SKM-1 (cell line): ENCODE measurements around the gene FRS2.
"Not testable (repeated sequence)": the region's sequence is repeated elsewhere in the genome, so short reads cannot be mapped to it uniquely, and the experiment has no call there.

Source experiments
- DNase-seq: peaks from one replicate; lab custom pipeline; 2025; ENCODE audit not compliant: unreplicated experiment; lab: John Stamatoyannopoulos, UW

The FRS2 gene, protein sequence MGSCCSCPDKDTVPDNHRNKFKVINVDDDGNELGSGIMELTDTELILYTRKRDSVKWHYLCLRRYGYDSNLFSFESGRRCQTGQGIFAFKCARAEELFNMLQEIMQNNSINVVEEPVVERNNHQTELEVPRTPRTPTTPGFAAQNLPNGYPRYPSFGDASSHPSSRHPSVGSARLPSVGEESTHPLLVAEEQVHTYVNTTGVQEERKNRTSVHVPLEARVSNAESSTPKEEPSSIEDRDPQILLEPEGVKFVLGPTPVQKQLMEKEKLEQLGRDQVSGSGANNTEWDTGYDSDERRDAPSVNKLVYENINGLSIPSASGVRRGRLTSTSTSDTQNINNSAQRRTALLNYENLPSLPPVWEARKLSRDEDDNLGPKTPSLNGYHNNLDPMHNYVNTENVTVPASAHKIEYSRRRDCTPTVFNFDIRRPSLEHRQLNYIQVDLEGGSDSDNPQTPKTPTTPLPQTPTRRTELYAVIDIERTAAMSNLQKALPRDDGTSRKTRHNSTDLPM

DNA sequence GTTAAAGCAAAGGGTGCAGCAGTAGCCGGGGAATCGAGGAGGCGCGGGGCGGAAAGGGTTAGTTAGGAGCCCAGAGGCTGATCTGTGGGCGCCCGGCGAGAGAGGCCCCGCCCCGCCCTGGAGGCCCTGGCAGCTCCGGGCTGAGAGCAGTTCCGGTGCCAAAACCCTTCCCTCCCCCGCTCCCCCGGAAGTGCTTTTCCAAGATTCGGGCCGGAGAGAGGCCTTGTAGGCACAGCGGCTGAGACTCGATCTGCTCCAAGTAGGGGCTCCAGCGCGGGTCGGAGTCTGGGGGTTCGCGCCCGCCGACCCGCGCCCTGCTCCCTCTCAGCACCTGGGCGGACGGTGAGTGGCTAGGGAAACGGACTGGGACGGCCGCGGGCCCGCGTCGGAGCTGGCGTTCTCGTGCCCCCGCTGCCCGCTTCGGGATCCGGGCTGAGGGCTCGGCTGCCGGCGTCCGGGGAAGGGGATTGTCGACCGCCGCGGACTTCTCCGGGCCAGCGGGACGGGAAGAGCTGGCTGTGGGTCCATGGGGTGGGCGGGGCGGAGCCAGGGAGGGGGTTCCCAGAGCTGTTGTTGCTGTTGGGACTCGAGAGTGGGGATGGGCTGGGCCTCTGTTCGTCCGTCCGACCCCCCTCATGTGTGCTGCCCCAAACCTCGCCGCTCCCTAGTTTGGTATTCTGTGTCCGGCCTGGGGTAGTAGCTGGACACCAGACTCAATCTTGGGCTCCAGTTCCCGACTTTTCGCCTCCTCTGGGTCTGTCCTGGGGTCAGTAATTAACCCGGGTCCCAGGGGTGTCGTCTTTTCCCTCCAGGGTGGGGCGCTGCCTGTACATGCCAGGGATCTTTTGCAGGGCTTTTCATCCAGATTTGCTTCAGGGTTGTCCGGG lies at the start of gene FRS2:
Gene FRS2, plus strand, starts transcription at position 200 of the 887 bp plus-strand sequence. CDS start 98,643 bp downstream, outside the sequence.
- DNase-seq: peak; percentile 11

DNA sequence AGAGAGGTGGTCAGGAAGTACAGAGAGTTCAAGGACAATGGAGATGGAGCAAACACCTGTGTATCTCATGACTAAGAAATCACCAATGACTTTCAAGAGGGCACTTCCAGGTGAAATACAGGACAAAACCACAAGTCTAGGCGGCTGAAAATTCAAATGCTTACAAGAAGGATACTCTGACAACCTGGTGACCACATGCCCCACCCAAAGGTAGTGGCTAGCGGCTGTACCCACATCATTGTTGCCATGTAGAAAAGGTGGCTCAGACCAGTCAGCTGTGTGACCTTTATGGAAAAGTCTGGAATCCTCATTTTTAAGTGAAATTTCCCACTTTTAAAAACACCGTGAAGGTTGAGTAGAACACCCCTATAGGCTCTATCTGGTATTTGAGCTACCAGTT lies 48.6 kb upstream of the FRS2 start:
- no peak for DNase-seq

- DNase-seq: no peak
Measured at GRCh38 chr12:69423037-69423905, 46.9 kb upstream of the FRS2 start.

DNA sequence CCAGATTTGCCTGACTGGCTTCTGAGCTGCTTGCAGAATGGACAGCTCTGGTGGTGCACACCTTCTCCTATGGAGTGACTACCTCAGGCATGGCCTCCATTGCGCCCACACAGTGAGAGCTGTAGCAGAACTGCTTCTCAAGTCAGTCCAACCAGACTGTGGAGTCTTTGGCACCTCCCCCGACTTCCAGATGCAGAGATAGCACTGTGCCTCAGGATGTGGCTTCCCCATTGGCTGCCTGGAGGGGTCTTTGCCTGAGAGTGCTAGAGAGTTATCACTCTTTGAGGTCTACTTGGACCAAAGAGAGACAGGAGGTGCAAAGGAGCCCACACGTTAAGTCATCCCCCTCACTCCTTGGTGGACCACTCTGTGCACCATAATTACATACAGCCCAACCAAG lies 44.8 kb upstream of the FRS2 start:
- no peak for DNase-seq

DNA sequence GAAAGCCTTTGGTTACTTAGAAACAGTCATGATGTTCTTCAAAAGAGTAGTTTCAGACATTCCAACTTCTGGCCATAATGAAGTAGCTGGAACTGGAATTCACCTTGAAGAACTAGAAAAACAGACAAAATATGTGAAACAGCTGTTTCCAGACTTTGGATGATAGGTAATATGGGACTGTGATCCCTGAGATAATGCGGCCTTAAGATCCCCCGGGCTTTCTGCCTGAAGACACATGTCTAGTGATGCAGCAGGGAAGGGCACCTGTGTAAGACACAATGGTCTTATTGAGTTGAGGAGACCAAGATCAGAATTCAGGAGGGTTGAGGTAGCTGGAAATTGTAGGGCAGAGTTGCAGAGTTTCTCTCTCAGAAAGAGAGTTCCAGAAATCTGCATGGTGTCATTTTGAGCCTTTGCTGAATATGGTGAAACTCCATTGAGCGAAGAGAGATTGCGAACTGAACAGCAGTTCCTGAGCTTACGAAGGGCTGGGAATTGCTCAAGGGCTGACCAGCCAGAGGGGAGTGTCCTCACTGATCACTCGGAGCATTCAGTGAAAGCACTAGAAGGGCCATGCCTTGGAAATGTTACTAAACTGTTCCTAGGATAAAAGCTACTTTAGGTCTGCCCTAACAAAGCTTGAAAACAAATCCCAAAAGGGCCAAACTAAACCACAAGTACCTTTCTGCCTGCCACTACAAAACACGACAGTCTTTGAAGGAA lies 41.7 kb upstream of the FRS2 start:
- DNase-seq: no peak

GRCh38 chr12:69430942-69431590 lies 39.1 kb upstream of the FRS2 start:
- DNase-seq: no peak

DNA sequence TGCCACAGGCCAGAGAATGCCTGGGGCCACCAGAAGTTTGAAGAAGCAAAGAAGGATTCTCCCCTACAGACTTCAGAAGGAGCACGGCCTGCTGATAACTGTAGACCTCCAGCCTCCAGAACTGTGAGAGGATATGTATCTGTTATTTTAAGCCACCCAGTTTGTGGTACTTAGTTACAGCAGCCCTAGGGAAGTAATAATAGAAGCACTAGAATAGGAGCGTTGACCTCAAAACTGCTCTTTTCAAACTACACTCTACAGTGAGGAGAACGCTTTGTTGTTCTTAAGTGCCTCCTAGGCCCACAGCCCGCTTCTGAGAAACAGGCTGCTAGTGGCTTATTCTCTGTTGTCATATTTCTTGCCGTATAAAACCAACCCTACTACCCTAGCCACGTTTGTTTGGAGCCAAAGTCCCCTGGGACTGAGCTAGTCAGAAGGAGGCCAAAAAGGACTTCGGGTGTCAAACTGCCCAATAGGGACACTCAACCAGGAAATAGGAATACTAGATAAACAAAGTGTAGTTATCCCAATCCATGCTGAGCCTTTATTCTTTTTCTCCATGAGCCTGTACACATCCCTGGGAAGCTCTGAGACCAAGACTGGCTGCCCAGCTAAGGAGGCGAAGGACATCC lies 38.5 kb upstream of the FRS2 start:
- no peak for DNase-seq

DNA sequence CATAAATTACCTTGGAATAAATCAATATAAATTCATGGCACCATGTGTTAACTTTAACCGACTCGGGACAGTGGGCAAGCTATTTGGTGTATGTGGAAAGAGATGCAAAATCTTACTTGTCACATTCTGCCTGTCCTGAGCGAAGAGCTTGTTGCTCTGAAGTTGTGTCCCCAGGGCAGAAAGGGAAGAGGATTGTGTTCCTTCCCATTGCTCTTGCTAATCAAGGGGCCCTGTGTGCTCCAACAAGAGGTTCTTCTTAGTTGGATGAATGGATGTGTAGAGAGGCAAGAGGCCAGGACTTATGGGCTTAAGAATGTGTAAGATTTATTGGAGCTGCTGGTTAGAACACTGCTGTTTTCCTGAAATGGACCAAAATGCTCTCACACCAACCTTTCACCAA lies 36.5 kb upstream of the FRS2 start:
- no peak for DNase-seq

GRCh38 chr12:69435644-69436043 lies 34.5 kb upstream of the FRS2 start:
- no peak for DNase-seq

GRCh38 chr12:69437073-69437472 lies 33.1 kb upstream of the FRS2 start:
- DNase-seq: no peak

GRCh38 chr12:69438539-69438938 lies 31.6 kb upstream of the FRS2 start:
- DNase-seq: no peak

- no peak for DNase-seq
Measured at GRCh38 chr12:69440016-69440415, 30.2 kb upstream of the FRS2 start.

DNA sequence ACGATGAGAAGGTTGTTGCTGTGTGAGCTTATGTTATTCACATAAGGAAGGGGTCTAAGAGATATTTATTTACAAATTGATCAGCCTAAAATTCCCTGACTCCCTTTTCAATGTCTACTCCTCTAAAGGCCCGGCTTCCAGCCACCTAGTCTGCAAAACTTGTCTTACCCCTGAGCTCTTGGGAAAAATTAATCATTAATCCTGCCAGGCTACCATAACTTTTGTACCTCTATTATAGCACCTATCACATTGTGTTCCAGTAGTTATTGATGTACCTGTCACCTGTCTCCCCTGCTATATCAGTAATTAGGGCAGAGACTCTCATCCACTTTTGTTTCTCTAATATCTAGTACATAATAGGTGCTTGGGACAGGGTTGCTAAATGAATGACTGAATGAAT lies 29.3 kb upstream of the FRS2 start:
- no peak for DNase-seq

DNA sequence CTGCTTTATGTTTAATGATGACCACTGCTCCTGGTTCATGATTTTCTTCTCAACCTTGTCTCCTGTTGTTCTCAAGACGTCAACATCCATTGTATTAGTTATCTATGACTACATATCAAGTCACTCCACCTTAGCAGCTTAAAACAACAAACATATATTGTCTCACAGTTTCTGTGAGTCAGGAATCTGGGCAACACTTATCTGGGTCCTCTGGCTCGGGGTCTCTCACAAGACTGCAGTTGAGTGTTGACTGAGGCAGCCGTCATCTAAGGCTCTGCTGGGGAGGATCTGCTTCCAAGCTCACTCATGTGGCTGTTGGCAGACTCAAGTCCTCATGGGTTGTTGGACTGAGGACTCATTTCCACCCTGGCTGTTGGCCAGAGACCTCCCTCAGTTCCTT lies 27.3 kb upstream of the FRS2 start:
- no peak for DNase-seq

- no peak for DNase-seq
Measured at GRCh38 chr12:69443916-69444315, 26.3 kb upstream of the FRS2 start.

GRCh38 chr12:69447892-69448291 lies 22.3 kb upstream of the FRS2 start:
- no peak for DNase-seq

DNA sequence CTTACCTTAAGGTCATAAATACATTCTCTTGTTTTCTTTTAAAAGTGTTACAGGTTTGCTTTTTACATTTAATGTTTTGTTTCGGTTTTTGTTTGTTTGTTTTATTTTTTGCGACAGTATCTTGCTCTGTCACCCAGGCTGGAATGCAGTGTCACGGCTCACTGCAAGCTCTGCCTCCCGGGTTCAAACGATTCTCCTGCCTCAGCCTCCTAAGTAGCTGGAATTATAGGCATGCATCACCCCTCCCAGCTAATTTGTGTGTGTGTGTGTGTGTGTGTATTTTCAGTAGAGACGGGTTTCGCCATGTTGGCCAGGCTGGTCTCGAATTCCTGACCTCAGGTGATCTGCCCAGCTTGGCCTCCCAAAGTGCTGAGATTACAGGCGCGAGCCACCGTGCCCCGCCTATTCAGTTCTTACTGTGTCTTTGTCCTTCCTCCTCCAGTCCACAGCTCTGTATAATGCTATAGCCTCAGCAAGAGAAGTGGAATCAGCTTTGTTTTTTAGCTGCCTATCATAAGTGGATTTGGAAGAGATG lies 17.5 kb upstream of the FRS2 start:
- DNase-seq: not testable (repeated sequence)

DNA sequence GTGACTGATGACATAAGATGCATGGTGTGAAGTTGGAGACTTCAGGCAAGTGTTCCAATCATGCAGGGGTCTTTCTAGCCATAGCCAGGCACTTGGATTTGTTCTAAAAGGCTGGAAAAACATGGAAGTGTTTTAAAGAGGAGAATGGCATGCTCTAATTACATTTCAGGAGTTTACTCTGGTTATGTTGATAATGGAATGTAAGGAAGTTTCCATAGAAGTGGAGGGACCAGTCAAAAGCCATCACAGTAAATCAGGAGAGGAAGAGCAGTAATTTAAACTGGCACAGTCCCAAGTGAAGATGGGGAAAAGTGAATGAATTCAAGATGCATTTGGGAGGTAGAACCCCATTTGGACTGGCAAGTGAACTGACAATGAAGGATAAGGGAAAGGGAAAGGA lies 13.9 kb upstream of the FRS2 start:
- no peak for DNase-seq

DNA sequence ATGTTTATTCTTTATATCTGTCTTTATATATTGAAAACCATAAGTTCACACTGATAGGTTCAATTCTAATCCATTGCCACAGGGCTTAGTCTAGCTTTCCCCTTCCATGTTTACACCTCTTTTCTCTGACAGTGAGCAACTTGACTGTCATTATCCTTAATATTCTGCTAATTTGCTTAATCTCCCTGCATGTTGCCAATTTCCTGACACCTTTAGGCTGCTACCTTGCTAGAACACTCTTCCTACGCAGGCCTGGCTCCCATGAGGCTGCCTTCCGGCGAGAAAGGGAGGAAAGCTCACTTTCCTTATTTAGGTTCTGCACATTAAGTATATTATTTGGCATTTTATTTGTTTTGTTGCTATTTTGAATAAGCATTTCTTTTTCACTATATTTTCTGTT lies 12.8 kb upstream of the FRS2 start:
- no peak for DNase-seq
